HepG2 (cell line): Measurements from ENCODE around the gene ZFR2. TPM values are rescaled to one million over a fixed set of nuclear protein-coding genes. Genes with fewer than 3 reads are reported as not detected.

Experiments
- ATAC-seq: fragments of 200-7000 bp; cut with Tn5 transposase; 3 replicates; pipeline ENCODE4 v1.9.1; 2020; ENCODE audit warnings: mild to moderate bottlenecking, moderate library complexity
- BruUV-seq: library from RNA; stranded (reverse); fragments of 400-500 nt; replicated peaks from 2 replicates; lab custom pipeline; 2021; lab: Mats Ljungman, UMichigan
- CTCF ChIA-PET: fragments of 300-600 bp; formaldehyde crosslinking; extraction: SDS; loops from one replicate; lab custom pipeline; 2021; ENCODE audit warnings: low total read pairs, inconsistent platforms, low intra/inter-chr PET ratio; lab: Yijun Ruan, JAX
- POLR2A ChIA-PET: fragments of 350-600 bp; sonication (Branson Sonifier 250); formaldehyde crosslinking; loops from one replicate; lab custom pipeline; 2020; ENCODE audit warnings: antibody characterized with exemption, inconsistent platforms; lab: Yijun Ruan, JAX
- DNase-seq: peaks from one replicate; pipeline ENCODE4 v3.0.0-alpha.2; 2015; ENCODE audit warnings: low spot score
- FAIRE-seq: peaks from 3 replicates; lab custom pipeline; 2011; peaks lifted over from hg19 to GRCh38; lab: Jason Lieb, UNC
- H2AFZ ChIP-seq: one replicate; pipeline ENCODE4 v1.6.1; 2011; ENCODE audit warnings: low read length, inconsistent platforms
- H3K27ac ChIP-seq: fragments of 300-600 bp; 3 replicates; pipeline ENCODE4 v1.8.0; 2011; ENCODE audit warnings: mixed run types, mild to moderate bottlenecking, mixed read lengths, low read length, inconsistent platforms; ENCODE audit not compliant: insufficient read depth; ENCODE audit errors: extremely low read length
- H3K27me3 ChIP-seq, 2 experiments: fragments of 200-600 bp in 1 of 2; 2 replicates in 1 of 2; 3 replicates in 1 of 2; pipeline versions ENCODE4 v1.6.0 to v1.8.0; 2011; ENCODE audit warnings: low read length in 2 of 2, mild to moderate bottlenecking in 2 of 2, moderate library complexity in 2 of 2, inconsistent platforms in 1 of 2; ENCODE audit not compliant: insufficient read depth in 2 of 2, control insufficient read depth in 1 of 2
- H3K36me3 ChIP-seq, 2 experiments: fragments of 200-600 bp in 1 of 2; replicated peaks in 1 of 2; 2 replicates in 1 of 2; 3 replicates in 1 of 2; pipeline versions ENCODE4 v1.5.1 to v1.8.0; 2011; ENCODE audit warnings: low read length in 2 of 2, inconsistent platforms in 1 of 2; ENCODE audit not compliant: insufficient read depth in 2 of 2, control insufficient read depth in 1 of 2
- H3K4me1 ChIP-seq: 2 replicates; pipeline ENCODE4 v1.5.1; 2012; ENCODE audit warnings: low read length, inconsistent platforms; ENCODE audit not compliant: insufficient read depth
- H3K4me2 ChIP-seq: 2 replicates; pipeline ENCODE4 v1.6.0; 2011; ENCODE audit warnings: low read depth, low read length, inconsistent platforms
- H3K4me3 ChIP-seq, 3 experiments: fragments of 200-600 bp in 1 of 3; sonication (generic), shearing (Covaris generic) in 1 of 3; replicated peaks in 1 of 3; 2 replicates each; pipeline ENCODE4 v1.5.1; 2011 to 2016; ENCODE audit warnings: low read length in 3 of 3, inconsistent platforms in 2 of 3, low read depth in 2 of 3, mild to moderate bottlenecking in 2 of 3, control low read depth in 1 of 3, mixed read lengths in 1 of 3; ENCODE audit not compliant: insufficient read depth in 1 of 3
- H3K79me2 ChIP-seq: one replicate; pipeline ENCODE4 v1.6.1; 2011; ENCODE audit warnings: low read length, inconsistent platforms; ENCODE audit not compliant: insufficient read depth
- H3K9ac ChIP-seq: 2 replicates; pipeline ENCODE4 v1.6.0; 2011; ENCODE audit warnings: mild to moderate bottlenecking, low read depth, low read length, inconsistent platforms; ENCODE audit not compliant: insufficient read depth
- H3K9me3 ChIP-seq: 2 replicates; pipeline ENCODE4 v1.5.1; 2012; ENCODE audit warnings: mild to moderate bottlenecking, low read length
- H4K20me1 ChIP-seq: 2 replicates; pipeline ENCODE4 v1.6.0; 2011; ENCODE audit warnings: inconsistent platforms, mild to moderate bottlenecking, low read length, moderate library complexity; ENCODE audit not compliant: insufficient read depth
- CREB3 ChIP-seq: sonication (generic); formaldehyde crosslinking; IDR thresholded peaks from 2 replicates; pipeline ENCODE4 v1.5.0; 2020; ENCODE audit warnings: missing genetic modification reagents
- KAT2B ChIP-seq: fragments of 150-350 bp; IDR thresholded peaks from 2 replicates; pipeline ENCODE4 v1.6.1; 2014; ENCODE audit warnings: low read depth, low read length, borderline replicate concordance
- SPEN ChIP-seq: sonication (generic); formaldehyde crosslinking; IDR thresholded peaks from 2 replicates; pipeline ENCODE4 v1.5.1; 2020; ENCODE audit warnings: low read depth, mild to moderate bottlenecking, missing genetic modification reagents
- ZNF670 ChIP-seq: sonication (generic); formaldehyde crosslinking; IDR thresholded peaks from 2 replicates; pipeline ENCODE4 v1.8.0; 2022; ENCODE audit warnings: mild to moderate bottlenecking, missing genetic modification reagents, borderline replicate concordance
- ZNF768 ChIP-seq: sonication (generic); formaldehyde crosslinking; IDR thresholded peaks from 2 replicates; pipeline ENCODE4 v1.4.0; 2020; ENCODE audit warnings: missing genetic modification reagents
- WGBS: methylation state at CpG from one replicate; pipeline ENCODE4 v1.1.6; 2017; ENCODE audit warnings: low lambda C conversion rate; 5-methylcytosine and 5-hydroxymethylcytosine counted together
- in situ Hi-C: cut with HindIII; loops from 2 replicates; pipeline ENCODE4 v1.10.0; 2017; ENCODE audit warnings: low pct_unique_long_range_greater_than_20kb; ENCODE audit not compliant: extremely low pct_ligation_motif_present
- intact Hi-C: fragments of 100-400 bp; cut with micrococcal nuclease; formaldehyde crosslinking; loops from one replicate; pipeline ENCODE4 v1.10.0; 2022; ENCODE audit not compliant: unreplicated experiment
- polyA plus RNA-seq, 8 experiments: library from polyadenylated mRNA; depleted of rRNA in 3 of 8; stranded (reverse) in 7 of 8; unstranded in 1 of 8; fragments of >200 nt; fragmentation: Illumina TruSeq in 4 of 8; extraction: Trizol in 4 of 8; gene quantifications; 2 replicates each; pipeline versions ENCODE4 v1.2.1 to v1.2.3, GENCODE V29; 2011 to 2016; ENCODE audit warnings: low read depth in 4 of 8, missing spikeins in 1 of 8, mixed read lengths in 1 of 8; ENCODE audit not compliant: insufficient read depth in 1 of 8
- total RNA-seq, 5 experiments: library from RNA; depleted of rRNA; stranded (reverse); fragments of >200 nt; fragmentation: Illumina TruSeq; extraction: Trizol; gene quantifications; 2 replicates each; pipeline ENCODE4 v1.2.3, GENCODE V29; 2016; ENCODE audit warnings: low read depth in 1 of 5

ZFR2 gene
- total and polyA plus RNA-seq, 2 of the 13 experiments (the other 11 are each of a cell fraction or from before 2014, with no cell fraction given) = 0.37 to 0.69 TPM

GRCh38 chr19:3902317-3902973 lies 33.6 kb upstream of the ZFR2 start:
- Histone ChIP-seq H3K79me2 (no peaks in the 10 kb centered on the region), H3K27me3 (peaks cover 2 to 23% of the 10 kb centered on the region in 2 experiments; a peak in 4 of 5 replicates), H4K20me1 (no peaks in the 10 kb centered on the region), H2AFZ (no peak overlapping the region), H3K9me3 (no peaks in the 10 kb centered on the region), H3K9ac (no peak overlapping the region), H3K4me1 (no peaks in the 10 kb centered on the region), H3K4me2 (no peak overlapping the region), H3K4me3 (no peak overlapping the region), H3K27ac (no peak overlapping the region), H3K36me3 (no peaks in the 10 kb centered on the region)
- ChIA-PET POLR2A (no interaction called here), CTCF (no interaction called here)
- no peak for DNase-seq
- no peak for ATAC-seq
- BruUV-seq = no TSS peak
- TF ChIP-seq ZNF768 (CRISPR knock-in tag) (peak; percentile 97), SPEN (CRISPR knock-in tag) (no peak), ZNF670 (CRISPR knock-in tag) (no peak)
- 19% methylated on average over 6 of the region's 15 CpGs for WGBS
- intact Hi-C loops = no loop called here
- in situ Hi-C loops = no loop called here
- no peak for FAIRE-seq

DNA sequence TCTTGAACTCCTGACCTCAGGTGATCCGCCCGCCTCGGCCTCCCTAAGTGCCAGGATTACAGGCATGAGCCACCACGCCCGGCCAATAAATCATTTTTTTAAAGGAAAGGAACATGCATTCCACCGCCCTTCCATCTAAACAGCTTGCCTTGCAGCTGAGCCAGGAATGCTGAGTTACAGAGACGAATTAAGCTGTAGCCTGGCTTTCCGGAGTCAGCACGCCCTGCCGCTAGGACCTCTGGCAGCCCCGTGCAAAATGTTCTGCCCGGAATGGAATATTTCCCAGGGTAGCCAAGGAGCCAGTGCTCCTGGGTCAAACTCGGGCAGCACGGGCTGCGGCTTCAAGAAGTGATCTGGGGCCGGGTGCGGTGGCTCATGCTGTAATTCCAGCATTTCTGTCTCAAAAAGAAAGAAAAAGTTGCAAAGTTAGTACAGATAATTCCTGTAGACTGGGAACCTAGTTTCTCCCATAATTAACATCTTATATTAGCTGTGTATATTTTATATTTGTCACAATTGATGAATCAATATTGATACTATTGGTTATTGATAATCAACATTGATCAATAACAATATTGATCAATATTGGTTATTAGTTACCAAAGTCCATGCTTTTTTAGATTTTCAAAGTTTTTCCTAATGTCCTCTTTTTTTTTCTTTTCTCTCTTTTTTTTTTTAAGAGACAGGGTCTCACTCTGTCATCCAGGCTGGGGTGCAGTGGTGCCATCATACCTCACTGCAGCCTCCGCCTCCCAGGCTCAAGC lies 30.9 kb upstream of the ZFR2 start:
- ATAC-seq = no peak
- no TSS peak for BruUV-seq
- Histone ChIP-seq H3K27ac (no peak overlapping the region), H3K9ac (no peak overlapping the region), H3K79me2 (no peaks in the 10 kb centered on the region), H3K4me3 (no peak overlapping the region), H2AFZ (no peak overlapping the region), H4K20me1 (no peaks in the 10 kb centered on the region), H3K27me3 (peaks cover 0 to 11% of the 10 kb centered on the region in 2 experiments; a peak in 1 of 5 replicates), H3K36me3 (no peaks in the 10 kb centered on the region), H3K4me2 (no peak overlapping the region), H3K4me1 (0 out of 2 replicates have a peak, but pooled peaks cover 5% of the 10 kb centered on the region), H3K9me3 (no peaks in the 10 kb centered on the region)
- DNase-seq = no peak
- 32% methylated on average over 18 of the region's 18 CpGs for WGBS
- no peak for FAIRE-seq
- peak; percentile 60; the same call in 1 of the 2 replicates for TF ChIP-seq KAT2B
- TF ChIP-seq CREB3 (CRISPR knock-in tag) = no peak
- in situ Hi-C loops (no loop called here), intact Hi-C loops (no loop called here)
- ChIA-PET CTCF (no interaction called here), POLR2A (no interaction called here)
